ENCODE measurements around the gene WRNIP1.

- no peak for TF ChIP-seq TAF1 (IDR thresholded peaks at IDR 0.05; ENCODE audit: borderline replicate concordance, insufficient read depth, low read length)
- no peak for TF ChIP-seq SIN3A (IDR thresholded peaks at IDR 0.05; ENCODE audit: borderline replicate concordance, insufficient read depth, low read length)
- no peak for TF ChIP-seq POLR2AphosphoS5 (IDR thresholded peaks at IDR 0.05; ENCODE audit: low read depth, low read length)
Observed at GRCh38 chr6:2790588-2791449, 25.6 kb downstream of the WRNIP1 start.

All from PFSK-1 (cell line).